AG09319 (cell line): ENCODE measurements around the gene FTSJ3.

Experiments used
- DNase-seq: peaks from one replicate; pipeline ENCODE4 v3.0.0-alpha.2; 2010; ENCODE audit warnings: low read depth; ENCODE audit errors: extremely low read depth
- CTCF ChIP-seq: IDR thresholded peaks from 2 replicates; pipeline ENCODE4 v1.5.1; 2011; ENCODE audit warnings: low read depth, mild to moderate bottlenecking, inconsistent platforms, low read length, moderate library complexity

Gene FTSJ3

GRCh38 chr17:63774141-63774968 is 53.1 kb downstream of the FTSJ3 start, which contains the start of gene DDX42:
Gene DDX42, plus strand, starts transcription at chr17:63774170. Its CDS starts 12,880 bp downstream, at chr17:63787050.
- DNase-seq: no peak

GRCh38 chr17:63773272-63774140 is 54.0 kb downstream of the FTSJ3 start, which contains the start of gene CCDC47:
Gene CCDC47, minus strand, starts transcription at chr17:63773597. Its CDS starts 7,422 bp downstream, at chr17:63766175.
- peak; percentile 97 for DNase-seq
- no peak for TF ChIP-seq CTCF

More at GRCh38 chr17:63774141-63774968, 53.1 kb downstream of the FTSJ3 start, which contains the start of gene DDX42:
- peak; percentile 3 for TF ChIP-seq CTCF

- no peak for TF ChIP-seq CTCF
- DNase-seq: no peak
Measured at GRCh38 chr17:63772801-63773271, 54.6 kb downstream of the FTSJ3 start.
